ENCODE data around the gene CDHR2.

The CDHR2 gene

GRCh38 chr5:176528761-176529115 is 20.4 kb upstream of the CDHR2 start:
- DNase-seq: no peak

DNA sequence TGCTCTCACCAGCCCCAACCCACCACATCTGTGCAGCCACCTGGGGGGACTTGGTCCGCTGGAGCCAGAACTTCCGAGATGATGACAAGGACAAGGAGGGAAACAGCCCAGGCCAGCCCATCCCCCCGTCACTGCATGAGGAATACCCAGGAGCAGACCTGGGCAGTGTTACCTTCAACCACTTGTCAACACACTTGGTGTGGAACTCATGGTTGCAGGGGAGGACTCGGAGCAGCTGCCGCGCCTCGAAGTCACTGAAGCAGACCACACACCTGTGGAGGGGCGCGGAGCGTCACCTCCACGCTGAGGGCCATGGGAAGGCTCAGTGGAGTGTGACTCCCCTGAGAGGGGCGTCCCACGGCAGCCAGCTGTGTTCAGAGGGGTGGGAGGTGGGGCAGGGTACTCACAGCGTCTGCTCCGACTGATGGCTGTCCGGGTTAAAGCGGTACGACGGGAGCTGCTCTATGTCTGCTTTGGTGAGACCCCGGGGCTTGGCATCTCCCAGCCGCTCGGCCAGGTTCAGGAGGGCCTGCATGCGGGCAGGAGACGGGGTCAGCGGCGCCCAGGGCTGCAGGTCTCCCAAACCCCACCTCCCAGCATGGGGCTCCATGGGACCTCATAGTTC is 19.9 kb upstream of the CDHR2 start:
- no peak for DNase-seq

DNA sequence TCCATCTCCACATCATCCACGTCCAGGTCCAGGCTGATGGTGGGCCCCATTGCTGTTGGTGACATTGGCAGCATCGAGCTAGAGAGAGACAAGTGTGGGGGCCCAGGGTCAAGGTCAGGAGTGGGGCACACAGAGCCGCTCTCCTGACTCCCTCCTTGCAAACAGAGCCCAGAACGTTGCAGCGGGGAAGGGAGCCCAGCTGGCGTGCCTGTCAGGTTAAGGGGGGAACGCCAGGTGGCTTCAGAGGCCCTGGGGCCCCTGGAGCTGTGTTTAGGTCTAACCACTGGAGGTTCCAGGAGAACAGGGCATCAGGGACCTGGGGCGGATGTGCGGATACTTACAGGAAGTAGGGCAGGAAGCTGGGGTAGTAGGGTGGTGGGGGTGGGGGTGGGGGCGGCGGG is 19.4 kb upstream of the CDHR2 start:
- DNase-seq: no peak

GRCh38 chr5:176530393-176530982 is 18.7 kb upstream of the CDHR2 start:
- DNase-seq: no peak

DNA sequence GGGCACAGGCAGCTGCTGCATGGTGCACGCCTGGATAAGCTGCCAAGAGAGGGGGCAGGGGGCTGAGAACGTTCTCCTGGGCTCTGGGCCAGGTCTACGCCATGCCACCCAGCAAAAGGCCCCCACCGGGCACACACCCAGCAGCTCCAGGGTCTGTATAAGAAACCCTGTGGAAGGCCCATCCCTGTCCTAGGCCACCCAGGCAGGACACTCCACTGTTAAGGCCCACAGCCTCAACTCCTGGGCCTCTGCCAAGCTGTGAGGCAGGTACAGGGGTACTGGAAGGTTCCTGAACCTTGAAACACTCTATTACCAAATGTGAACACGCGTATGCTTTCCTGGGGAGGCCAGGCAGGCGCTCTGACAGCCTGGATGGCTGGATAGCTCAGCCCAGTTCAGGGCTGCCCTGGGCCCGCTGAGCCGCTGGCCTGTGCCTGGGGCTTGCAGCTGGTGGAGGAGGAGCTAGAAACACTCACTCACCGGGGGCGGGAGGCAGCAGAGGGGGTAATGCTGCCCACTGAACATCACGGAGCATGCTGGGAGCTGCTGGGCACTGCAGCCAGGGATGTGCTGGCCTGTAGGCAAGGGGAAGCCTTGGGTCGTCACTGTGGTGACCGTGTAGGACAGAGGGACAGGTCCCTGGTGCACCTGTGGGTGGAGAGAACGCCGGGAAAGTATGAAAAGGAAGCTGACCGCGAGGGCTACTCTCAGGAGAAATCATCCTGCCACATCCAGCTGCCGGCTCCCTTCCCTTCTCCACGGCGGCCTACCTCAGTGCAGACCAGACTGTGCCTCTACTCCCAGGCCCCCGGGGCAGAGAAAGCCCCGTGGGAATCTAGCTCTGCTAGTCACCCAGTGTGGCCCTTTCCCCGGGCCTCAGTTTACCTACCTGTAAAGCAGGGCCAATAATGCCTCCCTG is 17.9 kb upstream of the CDHR2 start:
- DNase-seq: no peak

- no peak for DNase-seq
Measured at GRCh38 chr5:176531902-176532493, 17.1 kb upstream of the CDHR2 start.

- DNase-seq: no peak
Measured at GRCh38 chr5:176532795-176533194, 16.3 kb upstream of the CDHR2 start.

DNA sequence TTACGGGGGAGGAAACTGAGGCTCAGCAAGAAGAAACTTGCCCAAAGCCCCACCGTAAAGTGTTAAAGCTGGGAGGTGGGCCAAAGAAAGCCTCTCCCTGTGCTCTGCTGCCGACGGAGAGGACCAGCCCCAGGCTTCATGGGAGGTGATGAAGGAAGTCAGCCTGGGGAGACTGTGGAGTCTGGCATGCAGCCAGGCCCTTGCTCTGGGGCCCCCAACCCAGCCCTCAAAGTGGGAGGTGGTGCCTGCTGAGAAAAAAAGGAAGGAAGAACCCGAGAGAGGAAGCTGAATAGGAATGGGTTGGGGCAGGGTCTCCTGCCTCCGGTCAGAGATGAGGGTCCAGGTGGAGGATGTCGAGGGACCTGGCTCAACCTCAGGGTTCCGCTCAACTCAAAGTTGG is 15.8 kb upstream of the CDHR2 start:
- DNase-seq: no peak

DNA sequence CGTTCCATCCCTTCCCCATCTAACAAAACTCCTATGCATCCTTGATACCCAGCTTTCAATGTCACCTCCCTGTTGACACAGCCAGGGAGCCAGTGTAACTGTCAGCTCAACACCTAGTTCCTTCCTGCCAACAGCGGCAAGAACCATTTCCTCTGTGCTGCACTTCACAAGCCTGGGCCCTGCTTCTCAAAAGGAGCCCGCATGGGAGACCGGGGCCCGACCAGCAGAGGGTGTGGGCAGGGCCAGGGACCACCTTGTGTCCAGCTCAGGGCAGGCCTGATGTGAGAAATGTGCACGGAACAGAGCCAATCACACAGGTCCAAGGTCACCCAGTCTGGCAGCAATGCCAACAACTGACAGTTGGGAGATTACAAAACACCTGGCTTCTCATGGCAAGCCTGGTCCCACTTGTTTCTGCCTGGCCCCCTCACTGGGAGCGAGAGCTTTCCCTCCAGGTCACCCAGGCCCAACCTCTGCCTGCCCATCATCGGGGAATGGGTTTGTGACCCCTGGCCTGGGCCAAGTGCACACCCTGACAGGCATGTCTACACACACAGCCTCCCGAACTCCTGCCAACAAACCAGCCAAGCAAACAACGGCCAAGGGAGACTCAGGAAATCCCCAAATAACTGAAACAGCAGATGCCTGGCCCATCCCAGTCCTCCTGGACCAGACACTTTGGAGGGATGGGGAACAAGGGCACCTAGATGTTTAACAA is 15.1 kb upstream of the CDHR2 start:
- DNase-seq: no peak

DNA sequence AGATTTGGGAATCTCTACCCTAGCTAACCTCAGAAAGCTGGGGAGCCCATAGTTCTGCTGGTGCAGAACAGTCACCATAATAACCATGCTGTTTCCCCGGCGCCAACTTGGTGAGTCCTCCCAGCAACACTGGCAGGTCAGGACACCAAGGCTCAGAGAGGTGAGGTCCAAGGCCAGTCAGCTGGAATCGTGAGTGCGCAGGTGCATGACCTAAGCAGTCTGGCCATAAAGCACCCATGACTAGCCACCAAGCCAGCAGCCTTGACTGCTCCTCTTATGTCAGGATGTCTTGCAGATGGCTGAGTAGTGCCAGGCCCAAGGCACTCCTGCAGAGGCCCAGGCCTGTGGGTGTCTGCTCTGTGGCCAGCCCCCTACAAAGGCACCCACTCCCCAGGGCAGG is 14.5 kb upstream of the CDHR2 start:
- no peak for DNase-seq

GRCh38 chr5:176535101-176535663 is 14.0 kb upstream of the CDHR2 start:
- DNase-seq: no peak

- no peak for DNase-seq
Measured at GRCh38 chr5:176535664-176536131, 13.4 kb upstream of the CDHR2 start.

DNA sequence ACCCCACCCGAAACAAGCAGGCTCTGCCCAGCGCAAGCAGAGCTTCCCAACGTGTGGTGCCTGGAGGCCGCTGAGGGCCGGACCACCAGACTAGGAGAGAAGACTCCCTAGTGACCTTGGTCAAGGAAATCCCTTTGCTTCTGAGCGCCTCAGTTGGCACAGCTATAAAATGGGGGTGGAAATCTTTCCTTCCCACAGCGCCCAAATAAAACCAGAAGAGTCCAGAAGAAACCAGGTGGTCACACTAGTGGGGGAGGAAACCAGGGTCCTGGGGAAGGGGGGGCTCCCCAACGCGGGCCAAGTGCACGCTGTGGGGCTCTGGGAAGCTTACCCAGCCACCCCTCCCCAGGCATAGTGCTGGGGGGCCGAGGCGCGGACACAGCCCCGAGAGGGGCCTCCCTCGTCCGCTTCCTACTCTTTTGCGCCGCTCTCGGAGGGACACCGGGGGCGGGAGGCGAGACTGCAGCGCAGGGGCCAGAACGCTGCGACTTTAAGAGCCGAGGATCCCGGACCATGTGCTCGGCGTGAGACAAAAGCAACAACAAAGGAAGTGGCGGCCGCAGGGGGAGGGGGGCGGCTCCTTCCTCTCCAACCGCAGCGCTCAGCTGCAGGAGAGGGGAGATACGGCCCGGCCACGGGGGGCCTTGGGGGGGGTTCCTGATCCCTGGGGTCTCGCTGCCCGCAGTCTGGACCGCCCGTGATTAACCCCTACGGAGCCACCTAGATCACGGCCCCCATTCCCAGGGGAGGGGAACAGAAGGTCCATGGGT is 12.8 kb upstream of the CDHR2 start:
- DNase-seq: peak; percentile 81

DNA sequence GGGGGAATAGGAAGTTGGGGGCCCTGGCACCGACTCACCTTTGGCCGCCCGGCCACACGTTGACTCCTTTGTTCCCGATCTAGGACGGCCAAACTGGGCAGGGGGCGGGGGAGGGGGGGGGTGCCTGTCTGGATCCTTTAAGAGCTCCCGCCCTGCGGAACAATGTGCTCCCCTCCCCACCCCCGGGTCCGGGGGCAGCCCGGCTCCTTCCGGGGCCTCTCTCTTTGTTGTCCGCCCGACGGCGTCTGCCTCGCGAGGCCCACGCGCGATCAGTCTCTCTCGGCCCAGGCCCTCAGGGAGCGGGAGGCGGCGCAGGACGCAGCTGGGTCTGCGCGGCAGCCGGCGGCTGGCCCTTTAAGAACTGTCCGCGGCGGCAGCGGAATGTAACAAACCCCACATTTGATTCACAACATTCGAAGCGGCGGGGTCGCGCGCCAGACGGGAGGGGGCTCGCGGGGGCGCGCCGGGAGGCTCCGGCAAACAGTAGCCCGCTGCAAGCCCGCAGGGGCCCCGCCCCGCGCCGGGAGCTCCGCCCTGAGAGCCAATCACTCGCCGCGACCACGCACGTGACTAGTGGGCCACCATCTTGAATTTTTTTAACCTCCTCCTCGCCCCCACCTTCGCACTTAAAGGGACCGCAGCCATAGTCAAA is 12.1 kb upstream of the CDHR2 start, which contains the start of gene RNF44:
RNF44 (minus strand) TSS at position 501 of the 652 bp plus-strand sequence. CDS start 4,930 bp downstream, outside the sequence.
- peak; percentile 99 for DNase-seq

- DNase-seq: peak; percentile 97
Measured at GRCh38 chr5:176537554-176538229, 11.4 kb upstream of the CDHR2 start.

DNA sequence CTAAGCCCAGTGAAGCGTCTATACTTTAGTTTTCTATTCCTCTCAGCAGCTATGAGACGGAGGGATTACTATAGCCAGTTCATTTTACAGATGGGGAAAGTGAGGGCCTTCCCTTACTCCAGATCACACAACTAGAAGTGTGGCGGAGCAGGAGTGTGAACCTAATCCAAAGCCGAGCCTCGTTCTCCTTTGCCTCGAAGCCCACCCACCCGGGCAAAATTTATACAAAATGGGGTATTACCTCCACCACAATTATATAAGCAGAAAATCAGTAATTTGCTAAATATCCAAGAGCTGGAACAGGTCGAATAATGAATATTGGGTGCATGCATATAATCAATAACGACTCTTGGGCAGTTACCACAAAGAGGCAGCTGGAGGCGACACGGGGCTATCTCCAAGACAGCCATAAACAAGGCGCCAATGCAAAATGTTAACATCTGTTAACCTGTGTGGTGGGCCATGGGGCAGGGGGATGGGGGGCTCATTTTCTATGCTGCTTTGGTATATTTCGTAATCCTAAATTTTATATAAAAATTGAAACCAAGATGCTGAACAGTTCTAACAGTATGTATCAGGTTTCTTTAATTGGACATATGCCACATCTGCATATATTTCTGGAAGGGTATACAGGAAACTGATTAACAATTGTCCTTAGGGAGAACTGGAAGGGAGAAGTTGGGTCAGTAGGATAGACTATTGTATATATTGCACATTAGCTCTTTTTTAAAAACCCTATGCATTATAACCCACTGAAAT is 10.7 kb upstream of the CDHR2 start:
- DNase-seq: no peak

GRCh38 chr5:176538989-176539384 is 10.2 kb upstream of the CDHR2 start:
- DNase-seq: no peak

DNA sequence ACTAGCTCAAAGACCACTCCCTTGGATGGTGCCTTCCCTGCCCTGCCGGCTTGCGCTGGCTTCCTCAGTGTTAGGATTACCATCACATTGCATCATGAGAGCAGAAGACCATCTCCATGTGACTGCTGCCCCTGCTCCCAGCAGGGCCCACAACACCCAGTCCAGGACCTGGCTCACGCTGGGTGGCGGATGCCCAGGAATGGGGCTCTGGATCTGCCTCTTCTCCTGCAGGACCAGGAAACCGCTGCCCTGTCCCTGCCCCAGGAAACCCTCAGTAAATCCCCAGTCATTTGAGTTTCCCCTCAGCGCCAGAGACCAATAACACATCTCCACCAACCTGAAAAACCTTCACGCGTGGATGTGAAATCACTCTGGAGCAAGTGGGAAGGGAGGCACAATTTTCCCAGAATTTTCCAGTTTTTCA is 8.7 kb upstream of the CDHR2 start:
- DNase-seq: no peak

GRCh38 chr5:176540956-176541337 is 8.2 kb upstream of the CDHR2 start:
- no peak for DNase-seq
